NB4 (cell line): ENCODE measurements around the gene PCDHB9.
"Not testable (repeated sequence)": the region's sequence is repeated elsewhere in the genome, so short reads cannot be mapped to it uniquely, and the experiment has no call there.

ENCODE experiments used
- MYC ChIP-seq: IDR thresholded peaks from 2 replicates; pipeline ENCODE4 v1.6.1; 2011; ENCODE audit warnings: low read depth, low read length
- POLR2A ChIP-seq: IDR thresholded peaks from 2 replicates; pipeline ENCODE4 v1.6.1; 2011; ENCODE audit warnings: mild to moderate bottlenecking; ENCODE audit not compliant: insufficient read length; ENCODE audit errors: extremely low read depth
- TF ChIP-seq, protein P1 (sequence below): IDR thresholded peaks from one replicate; pipeline ENCODE4 v1.5.1; 2012; ENCODE audit warnings: low read depth, low read length
- TF ChIP-seq, protein P2 (sequence below): IDR thresholded peaks from 2 replicates; pipeline ENCODE4 v1.6.1; 2011; ENCODE audit warnings: low read depth, low read length

DNA sequence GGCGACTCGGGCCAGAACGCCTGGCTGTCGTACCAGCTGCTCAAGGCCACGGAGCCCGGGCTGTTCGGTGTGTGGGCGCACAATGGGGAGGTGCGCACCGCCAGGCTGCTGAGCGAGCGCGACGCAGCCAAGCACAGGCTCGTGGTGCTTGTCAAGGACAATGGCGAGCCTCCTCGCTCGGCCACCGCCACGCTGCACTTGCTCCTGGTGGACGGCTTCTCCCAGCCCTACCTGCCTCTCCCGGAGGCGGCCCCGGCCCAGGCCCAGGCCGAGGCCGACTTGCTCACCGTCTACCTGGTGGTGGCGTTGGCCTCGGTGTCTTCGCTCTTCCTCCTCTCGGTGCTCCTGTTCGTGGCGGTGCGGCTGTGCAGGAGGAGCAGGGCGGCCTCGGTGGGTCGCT, 7.4 kb downstream of the PCDHB9 start:
- TF ChIP-seq, protein P1, sequence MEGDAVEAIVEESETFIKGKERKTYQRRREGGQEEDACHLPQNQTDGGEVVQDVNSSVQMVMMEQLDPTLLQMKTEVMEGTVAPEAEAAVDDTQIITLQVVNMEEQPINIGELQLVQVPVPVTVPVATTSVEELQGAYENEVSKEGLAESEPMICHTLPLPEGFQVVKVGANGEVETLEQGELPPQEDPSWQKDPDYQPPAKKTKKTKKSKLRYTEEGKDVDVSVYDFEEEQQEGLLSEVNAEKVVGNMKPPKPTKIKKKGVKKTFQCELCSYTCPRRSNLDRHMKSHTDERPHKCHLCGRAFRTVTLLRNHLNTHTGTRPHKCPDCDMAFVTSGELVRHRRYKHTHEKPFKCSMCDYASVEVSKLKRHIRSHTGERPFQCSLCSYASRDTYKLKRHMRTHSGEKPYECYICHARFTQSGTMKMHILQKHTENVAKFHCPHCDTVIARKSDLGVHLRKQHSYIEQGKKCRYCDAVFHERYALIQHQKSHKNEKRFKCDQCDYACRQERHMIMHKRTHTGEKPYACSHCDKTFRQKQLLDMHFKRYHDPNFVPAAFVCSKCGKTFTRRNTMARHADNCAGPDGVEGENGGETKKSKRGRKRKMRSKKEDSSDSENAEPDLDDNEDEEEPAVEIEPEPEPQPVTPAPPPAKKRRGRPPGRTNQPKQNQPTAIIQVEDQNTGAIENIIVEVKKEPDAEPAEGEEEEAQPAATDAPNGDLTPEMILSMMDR, result not testable (repeated sequence)
- not testable (repeated sequence) for TF ChIP-seq POLR2A, MYC
- TF ChIP-seq, protein P2, sequence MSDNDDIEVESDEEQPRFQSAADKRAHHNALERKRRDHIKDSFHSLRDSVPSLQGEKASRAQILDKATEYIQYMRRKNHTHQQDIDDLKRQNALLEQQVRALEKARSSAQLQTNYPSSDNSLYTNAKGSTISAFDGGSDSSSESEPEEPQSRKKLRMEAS, result not testable (repeated sequence)
